Hepatocyte (in vitro differentiated cells): Measurements from ENCODE around the gene FOXN3.

Source experiments
- EZH2 ChIP-seq: fragments of 200-600 bp; sonication (generic); IDR thresholded peaks from 2 replicates; pipeline ENCODE4 v1.6.1; 2016; ENCODE audit warnings: antibody characterized with exemption, mild to moderate bottlenecking, borderline replicate concordance
- EZH2phosphoT487 ChIP-seq: fragments of 200-600 bp; sonication (generic); IDR thresholded peaks from one replicate; pipeline ENCODE4 v1.6.1; 2018; ENCODE audit warnings: antibody characterized with exemption, mild to moderate bottlenecking, low read depth, moderate library complexity; ENCODE audit not compliant: unreplicated experiment, severe bottlenecking
- TF ChIP-seq, protein P1 (sequence below): fragments of 200-600 bp; sonication (generic); IDR thresholded peaks from 2 replicates; pipeline ENCODE4 v1.5.1; 2016; ENCODE audit warnings: antibody characterized with exemption, mild to moderate bottlenecking; ENCODE audit not compliant: poor library complexity

- TF ChIP-seq, protein P1, sequence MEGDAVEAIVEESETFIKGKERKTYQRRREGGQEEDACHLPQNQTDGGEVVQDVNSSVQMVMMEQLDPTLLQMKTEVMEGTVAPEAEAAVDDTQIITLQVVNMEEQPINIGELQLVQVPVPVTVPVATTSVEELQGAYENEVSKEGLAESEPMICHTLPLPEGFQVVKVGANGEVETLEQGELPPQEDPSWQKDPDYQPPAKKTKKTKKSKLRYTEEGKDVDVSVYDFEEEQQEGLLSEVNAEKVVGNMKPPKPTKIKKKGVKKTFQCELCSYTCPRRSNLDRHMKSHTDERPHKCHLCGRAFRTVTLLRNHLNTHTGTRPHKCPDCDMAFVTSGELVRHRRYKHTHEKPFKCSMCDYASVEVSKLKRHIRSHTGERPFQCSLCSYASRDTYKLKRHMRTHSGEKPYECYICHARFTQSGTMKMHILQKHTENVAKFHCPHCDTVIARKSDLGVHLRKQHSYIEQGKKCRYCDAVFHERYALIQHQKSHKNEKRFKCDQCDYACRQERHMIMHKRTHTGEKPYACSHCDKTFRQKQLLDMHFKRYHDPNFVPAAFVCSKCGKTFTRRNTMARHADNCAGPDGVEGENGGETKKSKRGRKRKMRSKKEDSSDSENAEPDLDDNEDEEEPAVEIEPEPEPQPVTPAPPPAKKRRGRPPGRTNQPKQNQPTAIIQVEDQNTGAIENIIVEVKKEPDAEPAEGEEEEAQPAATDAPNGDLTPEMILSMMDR = no peak
- TF ChIP-seq EZH2phosphoT487 (no peak), EZH2 (no peak)
These were observed 204.4 kb downstream of the FOXN3 start for GRCh38 chr14:89212386-89213235.
